Measurements from ENCODE around the gene RDX. TPM values are rescaled to one million over a fixed set of nuclear protein-coding genes. Genes with fewer than 3 reads are reported as not detected.

RDX gene
- total RNA-seq, 1 experiment from 2014 or later = 86.6 TPM

DNA sequence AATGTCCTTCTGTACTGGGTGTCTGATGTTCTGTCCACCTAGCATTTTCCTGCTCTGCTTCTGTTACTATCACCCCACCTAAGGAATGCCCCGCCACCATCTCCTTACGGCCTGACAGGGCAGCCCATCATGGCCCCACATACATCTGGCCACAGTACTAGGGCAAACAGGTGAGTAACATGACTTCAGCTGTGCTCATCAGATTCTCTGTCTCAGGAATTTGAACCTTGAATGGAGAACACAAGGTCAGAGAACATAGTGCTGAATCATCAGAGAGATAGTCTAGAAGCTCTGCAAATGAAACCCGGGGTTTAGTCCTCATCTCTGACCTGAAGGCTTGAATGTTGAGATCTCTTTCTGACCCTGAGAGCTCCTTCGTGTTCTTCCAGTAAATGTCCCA lies 170.8 kb downstream of the RDX start:
- 0 out of 7 replicates have a peak, but pooled peaks cover 0 to 3% (median 0%) of the 10 kb centered on the region in 3 experiments for H3K36me3 Mint-ChIP-seq (ENCODE audit: insufficient read depth in 1 of 3, low read depth in 3 of 3)
- H3K18ac ChIP-seq (ENCODE audit: insufficient read length, low read depth, low read length) = no peak overlapping the region
- H3K56ac ChIP-seq (ENCODE audit: insufficient read length, low read depth, low read length) = no peak overlapping the region
- H3K27me3 ChIP-seq (ENCODE audit: insufficient read depth, low read length) = no peaks in the 10 kb centered on the region
- no peak overlapping the region for H4K5ac ChIP-seq (ENCODE audit: insufficient read length, low read depth, low read length)
- no peak overlapping the region for H3K14ac ChIP-seq (ENCODE audit: insufficient read depth, low read length)
- no peak overlapping the region for H4K91ac ChIP-seq (ENCODE audit: insufficient read length, low read depth, low read length)
- no peak overlapping the region for H2AK5ac ChIP-seq (ENCODE audit: insufficient read length, low read length)
- no peak overlapping the region; a peak in 1 of 5 replicates for H3K4me3 Mint-ChIP-seq
- H3K9me3 ChIP-seq (ENCODE audit: control insufficient read depth, low read depth, low read length) = no peaks in the 10 kb centered on the region
- no peaks in the 10 kb centered on the region for H3K27me3 Mint-ChIP-seq (ENCODE audit: low read depth)
- H3K23ac ChIP-seq (ENCODE audit: insufficient read length, low read depth, low read length) = no peak overlapping the region
- no peak overlapping the region for H3K4ac ChIP-seq (ENCODE audit: low read depth, low read length)
- no peaks in the 10 kb centered on the region for H3K79me2 ChIP-seq (ENCODE audit: insufficient read depth, low read length)
- H2BK120ac ChIP-seq (ENCODE audit: low read depth, low read length, poor library complexity, severe bottlenecking) = no peak overlapping the region
- no peak overlapping the region for H2BK15ac ChIP-seq (ENCODE audit: low read depth, low read length)
- H3K79me1 ChIP-seq (ENCODE audit: insufficient read depth, low read depth, low read length, poor library complexity, severe bottlenecking) = no peaks in the 10 kb centered on the region
- peaks cover 2% of the 10 kb centered on the region; the same call in 1 of the 2 replicates for H3K4me1 ChIP-seq (ENCODE audit: insufficient read depth, low read length)
- no peaks in the 10 kb centered on the region for H3K23me2 ChIP-seq (ENCODE audit: insufficient read length, low read depth, low read length, poor library complexity, severe bottlenecking)
- H3K4me2 ChIP-seq (ENCODE audit: insufficient read depth, insufficient read length, low read length) = no peak overlapping the region
- H3K27ac Mint-ChIP-seq = peak overlapping the region in 1 of 3 experiments; percentile 20; a peak in 1 of 7 replicates
- H2BK20ac ChIP-seq (ENCODE audit: low read depth, low read length, poor library complexity, severe bottlenecking) = no peak overlapping the region
- TF ChIP-seq, protein P1, sequence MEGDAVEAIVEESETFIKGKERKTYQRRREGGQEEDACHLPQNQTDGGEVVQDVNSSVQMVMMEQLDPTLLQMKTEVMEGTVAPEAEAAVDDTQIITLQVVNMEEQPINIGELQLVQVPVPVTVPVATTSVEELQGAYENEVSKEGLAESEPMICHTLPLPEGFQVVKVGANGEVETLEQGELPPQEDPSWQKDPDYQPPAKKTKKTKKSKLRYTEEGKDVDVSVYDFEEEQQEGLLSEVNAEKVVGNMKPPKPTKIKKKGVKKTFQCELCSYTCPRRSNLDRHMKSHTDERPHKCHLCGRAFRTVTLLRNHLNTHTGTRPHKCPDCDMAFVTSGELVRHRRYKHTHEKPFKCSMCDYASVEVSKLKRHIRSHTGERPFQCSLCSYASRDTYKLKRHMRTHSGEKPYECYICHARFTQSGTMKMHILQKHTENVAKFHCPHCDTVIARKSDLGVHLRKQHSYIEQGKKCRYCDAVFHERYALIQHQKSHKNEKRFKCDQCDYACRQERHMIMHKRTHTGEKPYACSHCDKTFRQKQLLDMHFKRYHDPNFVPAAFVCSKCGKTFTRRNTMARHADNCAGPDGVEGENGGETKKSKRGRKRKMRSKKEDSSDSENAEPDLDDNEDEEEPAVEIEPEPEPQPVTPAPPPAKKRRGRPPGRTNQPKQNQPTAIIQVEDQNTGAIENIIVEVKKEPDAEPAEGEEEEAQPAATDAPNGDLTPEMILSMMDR (conservative IDR thresholded peaks at IDR 0.05) = no peak
- no peak overlapping the region for H2AFZ ChIP-seq (ENCODE audit: low read length)
- no peak overlapping the region for H3K9ac ChIP-seq (ENCODE audit: extremely low read depth, insufficient read length, low read length)
- H2BK5ac ChIP-seq (ENCODE audit: insufficient read length, low read length) = no peak overlapping the region
- WGBS (ENCODE audit: extremely low coverage, insufficient read length, low lambda C conversion rate) = no CpG with 5 or more reads among the region's 4 CpGs
- H2BK12ac ChIP-seq (ENCODE audit: insufficient read length, low read depth, low read length) = no peak overlapping the region
- H3K4me1 Mint-ChIP-seq = peaks cover 42 to 63% of the 10 kb centered on the region in 2 experiments
- no peaks in the 10 kb centered on the region for H3K9me3 Mint-ChIP-seq
- H3K27ac ChIP-seq (ENCODE audit: insufficient read length, low read depth, low read length) = no peak overlapping the region
- no peak overlapping the region for H3T11ph ChIP-seq (ENCODE audit: low read length)
- H4K20me1 ChIP-seq (ENCODE audit: control insufficient read depth, insufficient read depth, insufficient read length) = no peaks in the 10 kb centered on the region
- H4K8ac ChIP-seq (replicated peaks; ENCODE audit: insufficient read length, low read depth, low read length) = no peak overlapping the region
- DNase-seq = no peak

Other genes starting within 250 kb of the RDX start
- gene ZC3H12C, start 203.2 kb downstream of the RDX start, total RNA-seq (2021) = 4.4 and 4.8 TPM in 2 replicates
- 9.1 and 10.1 TPM in 2 replicates for gene FDX1, start 133.3 kb upstream of the RDX start, total RNA-seq (2021)

Measured in H9 (cell line).